Measurements from ENCODE around the gene HMCN2.
"Not testable (repeated sequence)": the region's sequence is repeated elsewhere in the genome, so short reads cannot be mapped to it uniquely, and the experiment has no call there.

The HMCN2 gene

DNA sequence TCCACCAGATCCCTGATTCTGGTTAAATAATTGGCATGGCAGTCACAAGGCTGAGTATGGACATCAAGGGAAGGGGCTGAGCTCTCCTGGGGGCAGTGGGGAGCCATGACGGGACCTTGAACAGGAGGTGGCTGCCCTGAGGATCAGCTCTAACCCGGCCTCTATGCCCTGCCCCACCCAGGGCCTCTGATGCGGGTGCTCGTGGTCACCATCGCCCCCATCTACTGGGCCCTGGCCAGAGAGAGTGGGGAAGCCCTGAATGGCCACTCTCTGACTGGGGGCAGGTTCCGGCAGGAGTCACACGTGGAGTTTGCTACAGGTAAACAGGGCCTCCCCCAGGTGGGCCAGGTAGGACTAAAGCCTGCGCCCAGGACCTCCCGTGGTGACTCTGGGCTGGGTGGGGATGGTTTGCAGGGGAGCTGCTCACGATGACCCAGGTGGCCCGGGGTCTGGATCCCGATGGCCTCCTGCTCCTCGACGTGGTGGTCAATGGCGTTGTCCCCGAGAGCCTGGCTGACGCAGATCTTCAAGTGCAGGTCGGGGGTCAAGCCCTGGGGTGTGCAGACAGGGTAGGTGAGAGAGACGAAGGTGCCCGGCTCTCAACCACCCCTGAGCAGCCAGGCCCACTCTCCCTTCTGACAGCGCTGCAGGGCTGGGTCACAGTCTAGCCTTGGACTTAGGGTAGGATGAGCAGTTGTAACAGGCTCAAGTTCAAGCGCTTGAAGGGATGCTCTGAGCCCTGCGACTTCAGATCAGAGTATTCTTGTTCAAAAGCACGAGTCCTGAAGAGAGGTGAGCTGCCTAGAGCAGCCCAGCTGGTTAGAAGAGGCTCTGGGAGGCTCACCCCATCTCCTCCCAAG is 159.3 kb downstream of the HMCN2 start:
- DNase-seq: no peak

DNA sequence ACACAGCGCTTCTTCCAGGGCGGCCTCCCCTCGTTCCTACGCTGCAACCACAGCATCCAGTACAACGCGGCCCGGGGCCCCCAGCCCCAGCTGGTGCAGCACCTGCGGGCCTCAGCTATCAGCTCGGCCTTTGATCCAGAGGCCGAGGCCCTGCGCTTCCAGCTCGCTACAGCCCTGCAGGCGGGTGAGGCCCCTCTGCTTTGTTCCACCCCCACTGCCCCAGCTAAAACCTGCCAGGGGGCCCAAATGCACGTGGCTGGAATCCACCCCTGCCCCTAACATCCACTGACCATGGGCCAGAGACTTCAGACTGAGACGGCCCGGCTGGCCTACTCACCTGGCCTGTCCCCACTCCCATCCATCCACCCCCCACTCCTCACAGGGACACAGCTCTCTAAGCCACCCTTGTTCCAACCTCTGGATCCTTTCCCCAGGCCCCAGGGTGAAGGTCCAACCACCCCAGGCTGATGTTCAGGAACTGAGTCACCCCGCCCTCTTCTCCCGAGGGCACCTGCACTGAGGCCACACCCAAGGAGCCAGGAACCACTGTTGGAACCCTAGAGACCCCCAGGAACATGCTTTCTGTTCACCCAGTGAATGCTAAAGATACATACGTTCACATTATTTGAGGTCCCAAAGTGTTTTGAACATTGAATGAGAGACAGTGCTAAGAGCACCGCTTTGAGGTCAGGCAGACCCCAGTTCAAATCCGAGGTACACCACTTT is 160.3 kb downstream of the HMCN2 start:
- DNase-seq: no peak

DNA sequence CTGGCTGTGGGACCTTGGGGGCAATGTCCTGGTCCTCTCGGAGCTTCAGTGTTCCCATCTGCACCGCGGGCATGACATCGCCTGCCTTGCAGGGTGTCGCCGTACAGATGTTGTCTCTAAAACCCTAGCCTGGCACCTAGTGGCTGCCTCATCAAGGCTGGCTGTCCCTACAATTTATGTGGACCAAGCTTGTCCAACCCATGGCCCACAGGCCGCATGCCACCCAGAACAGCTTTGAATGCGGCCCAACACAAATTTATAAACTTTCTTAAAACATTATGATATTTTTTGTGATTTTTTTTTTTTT is 160.9 kb downstream of the HMCN2 start:
- no peak for DNase-seq

DNA sequence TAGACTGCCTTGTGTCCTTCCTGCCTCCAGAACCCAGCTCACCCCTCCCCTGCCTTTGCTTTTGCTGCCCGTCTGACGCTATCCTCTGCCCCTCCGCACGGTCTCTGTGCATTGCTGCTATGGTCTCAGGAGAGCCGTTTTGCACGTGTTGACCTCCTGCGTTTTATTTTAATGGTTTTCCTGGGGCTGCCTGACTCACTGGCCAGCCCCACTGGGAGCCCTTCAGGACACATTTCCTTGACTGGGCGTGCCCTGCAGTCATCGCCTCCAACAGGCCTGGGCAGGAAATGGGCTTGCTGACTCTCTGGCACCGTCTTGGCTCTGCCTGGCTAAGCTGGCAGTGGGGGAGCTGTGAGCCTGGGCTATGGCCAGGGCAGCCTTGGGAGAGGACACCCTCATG is 161.3 kb downstream of the HMCN2 start:
- no peak for DNase-seq

DNA sequence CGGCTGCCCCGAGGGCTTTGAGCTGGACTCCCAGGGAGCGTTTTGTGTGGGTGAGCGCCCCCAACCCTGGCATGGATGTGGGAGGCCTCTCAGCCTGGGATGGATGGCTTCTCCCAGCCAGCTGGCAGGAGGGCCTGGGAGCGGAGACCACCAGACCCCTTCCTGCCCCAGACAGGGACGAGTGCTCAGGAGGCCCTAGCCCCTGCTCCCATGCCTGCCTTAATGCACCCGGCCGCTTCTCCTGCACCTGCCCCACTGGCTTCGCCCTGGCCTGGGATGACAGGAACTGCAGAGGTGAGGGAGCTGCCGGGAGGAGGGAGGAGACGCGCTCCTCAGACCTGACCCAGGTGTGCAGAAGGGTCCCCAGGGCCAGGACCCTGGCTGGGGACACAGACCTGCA is 161.8 kb downstream of the HMCN2 start:
- DNase-seq: no peak

DNA sequence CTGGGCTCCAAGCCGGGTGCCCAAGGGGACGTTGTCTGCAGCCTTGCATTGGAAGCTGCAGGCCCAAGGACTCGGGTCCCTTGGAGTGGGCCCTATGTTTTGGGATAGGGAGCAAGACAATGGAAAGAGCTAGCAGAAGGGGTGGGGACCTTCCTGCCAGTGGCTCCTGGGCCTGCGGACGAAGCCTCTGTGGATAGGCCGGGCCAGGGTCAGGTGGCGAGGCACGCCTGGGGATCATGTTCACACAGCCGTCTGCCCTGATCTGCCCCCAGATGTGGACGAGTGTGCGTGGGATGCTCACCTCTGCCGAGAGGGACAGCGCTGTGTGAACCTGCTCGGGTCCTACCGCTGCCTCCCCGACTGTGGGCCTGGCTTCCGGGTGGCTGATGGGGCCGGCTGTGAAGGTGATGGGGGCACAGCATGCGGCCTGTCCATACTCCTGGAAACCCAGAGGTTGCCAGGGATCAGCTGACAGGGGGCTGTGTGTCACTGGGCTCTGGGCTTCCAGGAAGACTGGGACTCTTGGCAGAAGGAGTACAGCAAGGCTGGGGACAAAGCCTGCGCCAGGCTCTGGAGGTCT is 162.6 kb downstream of the HMCN2 start:
- DNase-seq: no peak

DNA sequence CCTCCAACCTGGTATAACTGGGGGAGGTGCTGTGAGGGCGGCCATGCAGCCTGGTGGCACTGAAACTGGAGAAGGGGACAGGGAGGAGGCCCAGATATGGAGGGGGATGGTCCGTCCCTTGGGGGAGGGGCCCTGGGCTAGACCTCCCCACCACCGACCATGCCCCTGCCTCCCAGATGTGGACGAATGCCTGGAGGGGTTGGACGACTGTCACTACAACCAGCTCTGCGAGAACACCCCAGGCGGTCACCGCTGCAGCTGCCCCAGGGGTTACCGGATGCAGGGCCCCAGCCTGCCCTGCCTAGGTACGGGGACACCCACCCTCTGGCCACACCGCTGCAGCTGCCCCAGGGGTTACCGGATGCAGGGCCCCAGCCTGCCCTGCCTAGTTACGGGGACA is 163.8 kb downstream of the HMCN2 start:
- no peak for DNase-seq

DNA sequence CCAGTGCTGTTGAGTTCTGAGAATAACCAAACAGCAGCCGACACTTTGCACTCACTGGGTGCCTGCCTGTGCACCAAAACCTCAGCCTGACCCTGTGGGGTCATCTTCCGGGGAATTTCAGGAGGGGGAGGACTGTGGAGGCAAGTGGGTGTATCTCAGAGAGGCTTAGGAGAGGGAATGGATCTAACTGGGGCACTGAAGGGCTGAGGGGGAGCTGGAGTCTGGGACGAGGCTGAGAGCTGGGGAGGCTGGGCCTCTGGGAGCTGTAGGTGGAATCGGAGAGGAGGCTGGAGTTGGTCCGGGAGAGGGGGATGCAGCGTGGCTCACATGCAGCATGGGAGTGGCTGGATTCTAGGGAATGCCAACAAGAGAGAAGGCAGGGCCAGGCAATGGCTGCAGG is 164.3 kb downstream of the HMCN2 start:
- no peak for DNase-seq

DNA sequence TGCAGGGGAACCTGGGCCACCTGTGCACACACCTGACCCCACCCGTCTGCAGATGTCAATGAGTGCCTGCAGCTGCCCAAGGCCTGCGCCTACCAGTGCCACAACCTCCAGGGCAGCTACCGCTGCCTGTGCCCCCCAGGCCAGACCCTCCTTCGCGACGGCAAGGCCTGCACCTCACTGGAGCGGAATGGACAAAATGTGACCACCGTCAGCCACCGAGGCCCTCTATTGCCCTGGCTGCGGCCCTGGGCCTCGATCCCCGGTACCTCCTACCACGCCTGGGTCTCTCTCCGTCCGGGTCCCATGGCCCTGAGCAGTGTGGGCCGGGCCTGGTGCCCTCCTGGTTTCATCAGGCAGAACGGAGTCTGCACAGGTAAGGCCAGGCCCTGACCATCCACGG is 164.7 kb downstream of the HMCN2 start:
- no peak for DNase-seq

DNA sequence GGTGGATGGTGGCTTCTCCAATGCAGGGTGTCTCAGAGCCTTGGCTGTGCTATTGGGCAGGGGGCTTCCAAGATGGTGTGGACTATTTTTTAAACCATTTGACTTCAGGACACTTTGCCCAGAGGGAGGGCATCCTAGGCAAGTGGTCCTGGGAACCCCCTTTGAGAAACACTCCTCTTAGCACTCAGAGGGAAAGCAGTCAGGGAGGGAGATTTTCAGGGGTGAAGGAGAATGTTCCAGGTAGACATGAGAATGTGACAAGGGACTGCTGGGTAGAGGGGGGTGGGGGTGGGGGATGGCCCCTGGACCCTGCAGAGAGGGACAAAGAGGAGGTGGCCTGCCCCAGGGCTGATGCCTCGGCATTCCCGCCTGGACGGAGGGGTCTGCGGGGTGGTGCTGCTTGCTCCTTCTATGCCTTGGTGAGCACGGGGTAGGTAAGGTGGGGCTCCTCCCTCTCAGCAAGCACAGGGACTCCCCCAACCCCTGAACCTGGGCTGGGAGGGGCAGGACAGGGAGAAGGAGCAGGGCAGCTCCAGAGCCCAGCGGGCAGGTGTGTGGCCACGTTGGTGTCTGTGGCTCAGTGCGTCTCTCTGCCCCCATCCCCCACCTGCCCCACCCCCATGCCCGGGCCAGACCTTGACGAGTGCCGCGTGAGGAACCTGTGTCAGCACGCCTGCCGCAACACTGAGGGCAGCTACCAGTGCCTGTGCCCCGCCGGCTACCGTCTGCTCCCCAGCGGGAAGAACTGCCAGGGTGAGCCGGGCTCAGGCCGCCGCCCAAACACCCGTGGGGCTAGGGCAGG is 165.4 kb downstream of the HMCN2 start:
- no peak for DNase-seq

DNA sequence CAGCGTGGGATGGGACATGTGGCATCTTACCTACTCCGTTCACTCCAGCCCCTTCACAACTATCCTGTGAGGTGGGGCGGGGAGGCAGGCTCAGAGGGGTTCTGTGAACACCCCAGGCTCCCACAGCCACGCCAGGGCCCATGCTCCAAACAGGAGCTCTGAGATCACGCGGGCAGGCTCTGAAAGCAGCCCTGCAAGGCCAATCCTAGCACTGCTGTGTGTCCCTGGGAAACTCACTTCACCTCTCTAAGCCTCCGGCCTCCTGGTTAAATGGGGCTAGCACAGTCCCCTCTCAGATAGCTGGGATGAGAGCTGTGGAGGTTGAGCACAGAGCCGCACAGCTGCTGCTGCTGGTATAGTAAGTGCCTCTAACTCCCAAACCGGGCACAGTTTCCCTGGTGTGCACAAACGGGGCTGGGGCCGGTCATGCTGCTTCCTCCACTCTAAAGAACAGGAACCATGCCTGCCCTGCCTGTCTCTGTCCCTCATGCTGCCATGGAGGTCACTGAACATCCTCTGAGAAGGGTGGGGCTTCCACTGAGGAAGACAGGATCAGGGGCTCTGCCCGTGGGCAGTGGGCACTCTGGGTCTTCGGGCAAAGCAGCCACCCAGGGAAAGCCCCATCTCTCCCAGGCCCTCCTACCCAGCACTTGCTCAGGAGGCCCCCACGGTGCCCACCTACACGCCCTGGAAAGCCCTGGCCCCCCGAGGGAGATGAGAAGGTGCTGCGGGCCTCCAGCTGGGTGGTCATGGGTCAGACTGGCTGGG is 166.2 kb downstream of the HMCN2 start:
- DNase-seq: no peak

DNA sequence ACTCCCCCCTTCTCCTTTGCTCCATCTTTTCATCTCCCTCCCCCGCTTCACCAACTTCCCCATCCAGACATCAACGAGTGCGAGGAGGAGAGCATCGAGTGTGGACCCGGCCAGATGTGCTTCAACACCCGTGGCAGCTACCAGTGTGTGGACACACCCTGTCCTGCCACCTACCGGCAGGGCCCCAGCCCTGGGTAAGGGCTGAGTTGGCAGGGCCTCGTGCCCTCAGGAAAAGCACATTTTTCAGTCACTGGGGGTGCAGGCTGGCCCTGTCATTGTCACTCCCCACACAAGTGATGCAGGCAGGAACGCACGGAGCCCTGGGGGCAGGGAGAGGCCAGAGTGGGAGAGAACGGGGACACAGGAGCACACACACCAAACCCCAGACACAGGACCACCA is 166.8 kb downstream of the HMCN2 start:
- DNase-seq: no peak

DNA sequence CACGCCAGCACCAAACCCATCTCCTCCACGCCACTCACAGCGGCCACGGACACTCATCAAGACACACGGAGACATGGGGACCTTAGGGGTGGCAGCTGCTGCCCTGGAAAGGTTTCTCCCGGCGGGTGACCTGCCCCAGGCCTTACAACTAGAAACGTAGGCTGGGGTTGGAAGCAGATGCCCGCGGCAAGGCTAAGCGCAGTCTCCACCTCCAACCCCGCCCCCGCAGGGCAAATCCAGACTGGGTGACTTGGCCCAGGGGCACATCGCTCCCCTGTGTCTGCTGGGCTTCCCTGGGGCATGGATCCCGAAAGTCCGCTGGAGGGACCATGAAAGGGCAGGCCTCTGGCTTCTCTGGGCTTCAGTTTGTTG is 167.2 kb downstream of the HMCN2 start:
- no peak for DNase-seq

DNA sequence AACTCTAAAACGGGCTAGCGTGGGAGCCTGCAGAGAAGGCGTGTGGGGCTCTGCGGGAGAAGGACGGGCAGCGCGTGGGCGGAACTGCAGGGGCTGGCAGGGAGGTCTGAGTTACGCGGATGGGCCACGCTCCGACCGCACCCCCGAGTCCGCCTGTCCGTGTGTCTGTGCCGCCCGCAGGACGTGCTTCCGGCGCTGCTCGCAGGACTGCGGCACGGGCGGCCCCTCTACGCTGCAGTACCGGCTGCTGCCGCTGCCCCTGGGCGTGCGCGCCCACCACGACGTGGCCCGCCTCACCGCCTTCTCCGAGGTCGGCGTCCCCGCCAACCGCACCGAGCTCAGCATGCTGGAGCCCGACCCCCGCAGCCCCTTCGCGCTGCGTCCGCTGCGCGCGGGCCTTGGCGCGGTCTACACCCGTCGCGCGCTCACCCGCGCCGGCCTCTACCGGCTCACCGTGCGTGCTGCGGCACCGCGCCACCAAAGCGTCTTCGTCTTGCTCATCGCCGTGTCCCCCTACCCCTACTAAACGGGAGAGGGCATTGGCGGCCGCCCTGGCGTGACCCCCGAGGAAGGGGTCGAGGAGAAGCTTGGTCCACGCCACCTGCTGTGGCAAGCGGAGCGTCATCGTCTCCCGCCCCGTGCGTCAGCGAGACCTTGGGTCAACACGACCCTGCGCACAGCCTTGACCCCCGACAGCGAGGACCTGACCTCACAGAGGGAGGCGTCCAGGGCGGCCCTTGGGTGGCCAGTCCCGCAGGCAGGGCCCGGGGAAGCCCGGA is 167.8 kb downstream of the HMCN2 start:
- DNase-seq: peak; percentile 76

DNA sequence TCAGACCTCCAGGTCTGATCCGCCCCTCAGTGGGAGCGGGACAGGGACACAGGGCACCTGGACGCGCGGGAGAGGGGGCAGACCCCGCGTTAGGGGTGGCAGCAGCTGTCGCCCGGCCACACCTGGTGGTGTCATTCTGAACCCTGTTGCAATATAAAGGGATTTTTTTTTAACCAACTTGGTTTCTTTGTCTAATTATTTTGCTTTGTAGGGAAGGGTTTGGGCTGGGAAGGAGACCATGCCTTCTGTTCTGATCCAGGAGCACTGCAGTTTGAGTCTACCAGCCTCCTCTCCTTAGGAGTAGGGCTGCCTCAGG is 168.3 kb downstream of the HMCN2 start:
- DNase-seq: no peak

DNA sequence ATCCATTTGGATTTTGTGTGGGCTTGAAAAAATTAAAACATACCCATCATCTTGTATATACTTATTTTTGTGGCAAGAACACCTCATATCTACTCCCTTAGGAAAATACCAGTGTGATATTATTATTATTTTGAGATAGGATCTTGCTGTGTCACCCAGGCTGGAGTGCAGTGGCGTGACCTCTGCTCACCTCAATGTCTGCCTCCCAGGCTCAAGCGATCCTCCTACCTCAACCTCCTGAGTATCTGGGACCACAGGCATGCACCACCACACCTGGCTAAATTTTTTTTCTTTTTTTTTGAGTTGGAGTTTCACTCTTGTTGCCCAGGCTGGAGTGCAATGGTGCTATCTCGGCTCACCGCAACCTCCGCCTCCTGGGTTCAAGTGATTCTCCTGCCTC is 169.1 kb downstream of the HMCN2 start:
- not testable (repeated sequence) for DNase-seq

DNA sequence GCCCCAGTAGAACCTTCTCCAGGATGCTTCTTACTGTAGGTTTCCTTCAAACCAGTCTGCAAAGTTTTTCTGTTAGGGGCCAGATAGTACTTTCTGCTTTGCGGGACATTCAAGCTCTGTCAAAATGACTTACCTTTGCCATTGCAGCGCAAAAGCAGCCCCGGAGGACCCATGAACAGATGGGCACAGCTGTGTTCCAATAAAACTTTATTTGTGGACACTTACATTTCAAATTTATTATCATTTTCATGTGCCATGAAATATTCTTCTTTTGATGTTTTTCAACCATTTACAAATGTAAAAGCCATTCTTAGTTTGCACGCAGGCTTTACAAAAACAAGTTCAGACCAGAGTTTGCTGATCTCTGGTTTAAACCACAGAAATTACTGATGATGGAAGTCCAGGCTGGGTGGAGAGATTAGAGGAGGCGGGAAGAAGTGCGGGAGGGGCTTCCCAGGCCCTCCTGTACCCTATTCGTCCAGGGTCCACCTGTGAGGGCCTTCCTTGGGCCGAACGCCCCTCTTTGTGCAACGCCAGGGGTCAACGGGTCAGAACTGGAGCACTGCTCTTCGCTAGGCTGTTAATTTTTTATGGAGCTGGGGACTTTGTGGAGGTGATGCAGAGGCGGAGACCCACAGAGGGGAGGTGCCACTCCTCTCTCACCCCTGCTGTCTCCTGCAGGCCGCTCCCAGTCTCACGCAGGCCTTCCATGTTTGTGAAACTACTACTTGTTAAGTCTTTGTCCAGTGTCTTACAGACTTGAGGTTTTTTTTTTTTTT is 171.6 kb downstream of the HMCN2 start:
- no peak for DNase-seq

DNA sequence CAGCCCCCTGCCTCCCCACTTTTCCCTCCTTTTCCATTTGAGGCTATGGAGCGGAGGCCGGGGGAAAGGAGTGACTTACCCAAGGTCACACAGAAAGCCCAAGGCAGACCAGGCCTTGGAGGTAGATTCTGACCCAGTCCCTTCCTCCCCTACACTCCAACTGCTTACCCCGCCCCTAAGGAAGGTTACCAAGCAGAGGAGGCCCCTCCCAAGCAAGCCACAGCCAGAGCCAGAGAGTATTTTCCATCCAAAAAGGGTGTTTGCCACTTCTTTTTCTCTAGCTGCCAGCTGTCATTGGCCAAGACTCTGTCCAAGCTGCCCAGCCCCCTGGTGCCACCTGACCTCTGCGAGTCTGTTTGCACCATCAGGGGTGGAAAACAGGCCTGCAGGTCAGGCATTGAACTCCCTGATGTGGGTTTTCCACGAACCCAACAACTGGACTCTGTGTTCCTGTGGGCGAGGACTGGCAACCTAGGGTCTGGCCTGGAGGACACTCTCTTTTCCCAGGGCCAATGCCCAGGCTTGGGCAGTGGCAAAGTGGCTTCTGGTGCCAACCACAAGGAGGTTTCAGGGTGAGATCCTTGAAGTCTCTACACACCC is 172.9 kb downstream of the HMCN2 start:
- DNase-seq: no peak

DNA sequence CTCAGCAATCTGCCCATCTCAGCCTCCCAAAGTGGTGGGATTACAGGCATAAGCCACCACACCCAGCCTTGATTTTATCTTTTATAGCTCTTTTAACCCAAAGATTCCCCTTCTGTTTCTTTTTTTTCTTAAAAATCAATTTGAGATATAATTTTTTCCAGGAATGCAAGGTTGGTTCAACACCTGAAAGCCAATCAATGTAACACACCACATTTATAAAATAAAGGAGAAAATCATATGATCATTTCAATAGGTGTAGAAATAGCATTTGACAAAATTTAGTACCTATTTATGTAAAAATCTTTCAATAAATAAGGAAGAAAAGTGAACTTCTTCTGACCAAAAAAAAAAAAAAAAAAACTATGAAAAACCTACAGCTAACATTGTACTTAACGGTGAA is 175.5 kb downstream of the HMCN2 start:
- DNase-seq: no peak

DNA sequence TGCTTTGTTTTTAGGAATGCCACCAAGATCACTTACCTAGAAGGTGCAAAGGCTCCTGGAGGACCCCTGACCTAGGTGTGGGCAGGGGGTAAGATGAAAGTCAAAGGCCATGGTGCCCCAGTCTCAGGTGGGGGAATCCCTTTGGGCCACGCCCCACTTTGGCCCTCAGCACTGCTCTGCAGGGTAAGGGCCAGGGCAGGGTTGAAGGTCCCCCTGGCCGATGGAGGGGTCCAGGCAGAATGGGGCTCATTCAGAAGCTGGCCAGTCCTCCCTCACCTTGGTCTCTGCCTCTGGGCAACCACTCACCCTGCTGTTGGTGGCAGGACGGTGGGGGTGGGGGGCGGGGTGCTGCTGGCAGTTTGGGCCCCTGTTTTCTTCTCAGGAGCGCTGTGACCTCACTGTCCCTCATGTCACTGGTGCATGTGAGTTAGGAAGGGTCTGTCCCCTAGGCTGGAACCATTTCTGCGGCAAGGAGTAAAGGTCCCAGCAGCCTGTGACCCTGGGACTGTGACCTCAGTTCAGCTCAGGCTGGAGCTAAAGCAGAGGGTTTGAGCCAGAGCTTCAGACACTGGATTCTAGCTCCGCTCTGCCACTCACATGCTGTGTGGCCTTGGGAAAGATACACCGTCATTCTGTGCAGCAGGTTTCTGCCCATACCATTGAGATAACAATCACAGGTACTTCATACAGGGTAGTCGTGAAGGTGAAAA is 177.3 kb downstream of the HMCN2 start:
- no peak for DNase-seq
